Gastroesophageal sphincter (tissue), 4 donors: ENCODE results near the gene DEGS1. TPM values are rescaled to one million over a fixed set of nuclear protein-coding genes. Genes with fewer than 3 reads are reported as not detected.

Experiments
- ATAC-seq: fragments of 150-250 bp; one replicate; pipeline ENCODE4 v1.9.1; 2016; ENCODE audit warnings: mild to moderate bottlenecking, moderate library complexity
- H3K27ac ChIP-seq, 4 donors: fragments of 200-600 bp; sonication (generic) in 3 of 4; 1 replicate in 3 of 4; 2 replicates in 1 of 4; pipeline ENCODE4 v1.5.1; 2016 to 2019
- H3K27me3 ChIP-seq: fragments of 200-600 bp; sonication (generic); one replicate; pipeline ENCODE4 v1.5.1; 2019
- H3K36me3 ChIP-seq, 2 donors: fragments of 200-600 bp; sonication (generic); one replicate each; pipeline ENCODE4 v1.5.1; 2019; ENCODE audit warnings: control low read depth in 1 of 2
- H3K4me1 ChIP-seq, 3 donors: fragments of 200-600 bp; sonication (generic); 1 replicate in 2 of 3; 2 replicates in 1 of 3; pipeline ENCODE4 v1.5.1; 2016 to 2019; ENCODE audit warnings: control low read depth in 2 of 3
- H3K4me3 ChIP-seq, 2 donors: fragments of 200-600 bp; sonication (generic); one replicate each; pipeline ENCODE4 v1.5.1; 2019; ENCODE audit warnings: mild to moderate bottlenecking in 1 of 2, moderate library complexity in 1 of 2
- H3K9me3 ChIP-seq, 3 donors: fragments of 200-600 bp; sonication (generic); one replicate each; pipeline ENCODE4 v1.5.1; 2017 to 2019; ENCODE audit warnings: control low read depth in 2 of 3
- EP300 ChIP-seq: sonication (generic); formaldehyde crosslinking; IDR thresholded peaks from one replicate; pipeline ENCODE4 v1.6.1; 2017; ENCODE audit warnings: antibody characterized with exemption, mild to moderate bottlenecking
- POLR2A ChIP-seq, 2 donors: fragments of 450-650 bp; IDR thresholded peaks; one replicate each; pipeline ENCODE4 v1.6.1; 2017; ENCODE audit warnings: antibody characterized with exemption in 2 of 2, mild to moderate bottlenecking in 2 of 2, moderate library complexity in 1 of 2
- POLR2AphosphoS5 ChIP-seq: sonication (generic); formaldehyde crosslinking; IDR thresholded peaks from one replicate; pipeline ENCODE4 v1.6.1; 2017; ENCODE audit warnings: antibody characterized with exemption
- WGBS, 2 donors: methylation state at CpG; one replicate each; pipeline ENCODE4 v1.1.5; 2018; ENCODE audit warnings: low coverage in 1 of 2; 5-methylcytosine and 5-hydroxymethylcytosine counted together
- total RNA-seq, 4 donors: library from RNA; depleted of rRNA; stranded (reverse); fragments of >200 nt; gene quantifications; one replicate each; pipeline ENCODE4 v1.1.0, GENCODE V29; 2016
- TF ChIP-seq, protein P1 (sequence below), 4 experiments: fragments of 200-600 bp in 2 of 4; fragments of 450-650 bp in 2 of 4; sonication (generic) in 1 of 4; IDR thresholded peaks; one replicate each; pipeline ENCODE4 v1.5.1; 2017 to 2019; ENCODE audit warnings: antibody characterized with exemption in 4 of 4, mild to moderate bottlenecking in 2 of 4, moderate library complexity in 2 of 4

The DEGS1 gene
- total RNA-seq, 4 donors from 2014 or later = 118 to 150 (median 138) TPM

DNA sequence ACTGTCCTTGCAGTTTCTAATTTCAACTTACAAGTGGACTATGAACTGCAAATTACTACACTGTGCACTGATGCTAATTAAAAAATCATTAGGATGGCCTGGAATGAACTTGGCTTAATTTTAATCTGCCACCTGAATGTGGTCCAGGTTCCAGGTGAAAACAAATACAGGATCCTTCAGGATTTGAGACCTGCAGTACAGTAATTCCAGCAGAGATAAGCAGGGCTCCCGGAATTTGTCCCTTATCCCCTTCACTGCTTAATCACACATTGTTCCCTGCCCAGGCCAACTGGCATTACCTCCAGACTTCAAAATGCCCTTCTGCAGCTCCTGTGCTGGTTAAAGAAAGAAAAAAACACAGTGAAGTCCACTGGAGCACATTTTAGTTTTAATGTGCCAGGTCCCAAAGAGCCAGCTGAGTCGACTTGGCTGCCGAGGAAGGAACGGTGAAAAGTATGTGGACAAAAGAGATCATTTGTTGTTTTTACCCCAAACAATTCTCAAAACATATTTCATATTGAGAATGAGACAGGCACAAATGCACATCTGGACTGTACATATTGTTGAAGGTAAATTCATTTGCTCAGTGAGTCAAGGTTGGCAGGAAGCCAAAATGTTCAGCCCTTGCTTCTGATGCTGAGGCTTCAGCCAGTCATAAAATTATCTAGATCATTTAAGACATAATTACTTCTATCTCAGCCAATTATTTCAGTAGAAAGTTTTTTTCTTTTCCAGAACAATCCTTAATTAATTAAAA, 28.3 kb downstream of the DEGS1 start:
- no peak overlapping the region for H3K27ac ChIP-seq
- H3K9me3 ChIP-seq = no peaks in the 10 kb centered on the region
- no peaks in the 10 kb centered on the region for H3K27me3 ChIP-seq
- H3K36me3 ChIP-seq = no peaks in the 10 kb centered on the region
- no peak for ATAC-seq
- peaks cover 0 to 38% (median 3%) of the 10 kb centered on the region in 3 donors for H3K4me1 ChIP-seq
- TF ChIP-seq, protein P1, sequence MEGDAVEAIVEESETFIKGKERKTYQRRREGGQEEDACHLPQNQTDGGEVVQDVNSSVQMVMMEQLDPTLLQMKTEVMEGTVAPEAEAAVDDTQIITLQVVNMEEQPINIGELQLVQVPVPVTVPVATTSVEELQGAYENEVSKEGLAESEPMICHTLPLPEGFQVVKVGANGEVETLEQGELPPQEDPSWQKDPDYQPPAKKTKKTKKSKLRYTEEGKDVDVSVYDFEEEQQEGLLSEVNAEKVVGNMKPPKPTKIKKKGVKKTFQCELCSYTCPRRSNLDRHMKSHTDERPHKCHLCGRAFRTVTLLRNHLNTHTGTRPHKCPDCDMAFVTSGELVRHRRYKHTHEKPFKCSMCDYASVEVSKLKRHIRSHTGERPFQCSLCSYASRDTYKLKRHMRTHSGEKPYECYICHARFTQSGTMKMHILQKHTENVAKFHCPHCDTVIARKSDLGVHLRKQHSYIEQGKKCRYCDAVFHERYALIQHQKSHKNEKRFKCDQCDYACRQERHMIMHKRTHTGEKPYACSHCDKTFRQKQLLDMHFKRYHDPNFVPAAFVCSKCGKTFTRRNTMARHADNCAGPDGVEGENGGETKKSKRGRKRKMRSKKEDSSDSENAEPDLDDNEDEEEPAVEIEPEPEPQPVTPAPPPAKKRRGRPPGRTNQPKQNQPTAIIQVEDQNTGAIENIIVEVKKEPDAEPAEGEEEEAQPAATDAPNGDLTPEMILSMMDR (IDR thresholded peaks at IDR 0.05) = no peak
- TF ChIP-seq POLR2AphosphoS5 (no peak), POLR2A (IDR thresholded peaks at IDR 0.05) (no peak), EP300 (no peak)
- no peak overlapping the region for H3K4me3 ChIP-seq
- 13 to 27% methylated on average over 3 to 4 of the region's 4 CpGs for WGBS, 2 donors

DNA sequence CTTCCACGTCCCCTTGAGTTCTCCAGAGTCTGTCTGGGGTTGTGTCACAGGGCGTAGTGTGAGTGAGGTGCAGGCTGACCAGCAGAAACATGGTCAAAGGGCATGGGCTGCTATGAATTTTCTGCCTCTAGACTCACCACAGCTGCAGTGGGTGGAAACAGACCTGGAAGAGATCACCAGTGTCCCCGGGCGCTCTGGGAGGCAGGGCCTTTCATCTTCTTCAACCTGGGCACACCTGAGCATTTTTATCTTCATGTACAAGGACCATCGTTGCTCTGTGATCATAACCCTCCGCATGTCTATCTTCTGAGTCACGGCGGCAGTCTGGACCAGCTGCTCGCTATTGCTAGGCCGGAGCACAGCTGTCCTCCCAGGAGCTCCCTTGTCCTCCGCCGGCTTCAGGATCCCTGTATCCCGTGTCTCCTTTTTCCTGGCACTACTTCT, 29.6 kb downstream of the DEGS1 start:
- 83% methylated on average over 12 of the region's 13 CpGs; no CpG with 5 or more reads in 1 of the 2 donors for whole genome bisulfite sequencing, 2 donors
- TF ChIP-seq POLR2A (IDR thresholded peaks at IDR 0.05) (no peak), EP300 (no peak), POLR2AphosphoS5 (no peak)
- TF ChIP-seq, protein P1 (IDR thresholded peaks at IDR 0.05) = no peak
- Histone ChIP-seq H3K27me3 (no peaks in the 10 kb centered on the region), H3K9me3 (no peaks in the 10 kb centered on the region), H3K36me3 (no peaks in the 10 kb centered on the region), H3K4me1 (peaks cover 0 to 38% (median 3%) of the 10 kb centered on the region in 3 donors), H3K27ac (peak overlapping the region in 2 of 4 donors; percentile 7 to 24), H3K4me3 (no peak overlapping the region)
- ATAC-seq = no peak

DNA sequence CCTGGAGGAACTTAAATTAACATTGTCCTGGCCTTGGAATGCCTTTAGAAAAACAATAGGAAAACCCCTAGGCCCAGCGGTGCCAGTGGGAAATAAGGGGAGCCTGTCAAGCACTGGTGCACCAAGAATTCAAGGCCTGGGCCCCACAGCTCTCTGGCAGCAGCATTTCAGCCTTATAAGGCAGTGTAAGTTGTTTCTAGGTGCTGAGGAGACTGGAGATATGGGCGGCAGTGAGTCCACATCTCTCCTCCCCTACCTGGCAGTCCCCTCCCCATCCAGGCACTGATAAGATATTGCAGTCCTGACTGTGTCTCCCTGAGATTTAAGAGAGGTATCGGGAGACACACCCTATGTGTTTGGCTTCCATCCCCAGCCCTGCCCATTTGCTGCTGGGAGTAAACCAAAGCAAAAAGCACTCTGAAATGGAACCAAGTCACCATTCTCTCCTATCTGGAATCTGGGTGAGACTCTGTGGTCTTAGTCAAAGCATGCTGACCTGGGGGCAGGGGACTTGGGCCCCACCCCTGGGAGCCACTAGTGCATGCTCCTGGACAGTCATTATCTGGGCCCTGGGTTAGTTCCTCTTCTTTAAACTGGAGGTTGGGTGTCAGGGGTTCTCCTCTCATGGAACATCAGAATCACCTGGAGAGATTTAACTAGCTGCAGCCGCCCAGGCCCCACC, 30.5 kb downstream of the DEGS1 start:
- WGBS, 2 donors = 42 to 57% methylated on average over 2 to 3 of the region's 4 CpGs
- H3K36me3 ChIP-seq = no peaks in the 10 kb centered on the region
- H3K27ac ChIP-seq = peak overlapping the region in 2 of 4 donors; percentile 7 to 24
- H3K27me3 ChIP-seq = no peaks in the 10 kb centered on the region
- TF ChIP-seq, protein P1 (IDR thresholded peaks at IDR 0.05) = no peak
- no peak for TF ChIP-seq POLR2AphosphoS5
- no peak for TF ChIP-seq POLR2A (IDR thresholded peaks at IDR 0.05)
- no peak for TF ChIP-seq EP300
- peaks cover 0 to 38% (median 3%) of the 10 kb centered on the region in 3 donors for H3K4me1 ChIP-seq
- no peak overlapping the region for H3K4me3 ChIP-seq
- H3K9me3 ChIP-seq = no peaks in the 10 kb centered on the region
- ATAC-seq = no peak

DNA sequence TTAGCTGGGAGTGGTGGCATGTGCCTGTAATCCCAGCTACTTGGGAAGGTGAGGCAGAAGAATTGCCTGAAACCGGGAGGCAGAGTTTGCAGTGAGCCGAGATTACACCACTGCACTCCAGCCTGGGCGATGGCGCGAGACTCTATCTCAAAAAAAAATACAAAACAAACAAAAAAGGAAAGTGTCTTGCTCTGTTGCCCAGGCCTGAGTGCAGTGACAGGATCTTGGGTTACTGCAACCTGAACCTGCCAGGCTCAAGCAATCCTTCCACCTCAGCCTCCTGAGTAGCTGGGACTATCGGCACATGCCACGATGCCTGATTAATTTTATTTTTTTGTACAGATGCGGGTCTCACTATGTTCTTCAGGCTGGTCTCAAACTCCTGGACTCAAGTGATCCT, 33.3 kb downstream of the DEGS1 start:
- Histone ChIP-seq H3K27ac (no peak overlapping the region), H3K27me3 (no peaks in the 10 kb centered on the region), H3K36me3 (no peaks in the 10 kb centered on the region), H3K9me3 (no peaks in the 10 kb centered on the region), H3K4me1 (peaks cover 0 to 30% (median under 1%) of the 10 kb centered on the region in 3 donors), H3K4me3 (no peak overlapping the region)
- TF ChIP-seq EP300 = no peak
- TF ChIP-seq POLR2A (IDR thresholded peaks at IDR 0.05) = no peak
- TF ChIP-seq, protein P1 (IDR thresholded peaks at IDR 0.05) = no peak
- no peak for TF ChIP-seq POLR2AphosphoS5
- ATAC-seq = no peak
- WGBS, 2 donors = 87 to 94% methylated on average over 8 of the region's 8 CpGs
